Measurements from ENCODE around the gene EPHB3. TPM values are rescaled to one million over a fixed set of nuclear protein-coding genes. Genes with fewer than 3 reads are reported as not detected.

Gene EPHB3
- total and polyA plus RNA-seq, 2 donors (not counting 3 experiments of a cell fraction or from before 2014, with no cell fraction given): 0.01 TPM; not detected in 1

- intact Hi-C loops (cut with micrococcal nuclease): no loop called here
Measured at GRCh38 chr3:184576457-184577240, 15.1 kb downstream of the EPHB3 start.

More at GRCh38 chr3:184576457-184577240, 15.1 kb downstream of the EPHB3 start:
- TF ChIP-seq GATA2 (IDR thresholded peaks at IDR 0.05; ENCODE audit: insufficient read depth, insufficient read length, low read depth, low read length): no peak
- no peak for TF ChIP-seq MYC (IDR thresholded peaks at IDR 0.05; ENCODE audit: low read depth, low read length)
- no peak for TF ChIP-seq POLR2A (IDR thresholded peaks at IDR 0.05; ENCODE audit: low read depth, low read length)
- no peak for TF ChIP-seq JUN (IDR thresholded peaks at IDR 0.05; ENCODE audit: borderline replicate concordance, insufficient read depth, insufficient read length, low read depth)
- TF ChIP-seq POLR2AphosphoS5 (IDR thresholded peaks at IDR 0.05; ENCODE audit: insufficient read depth, low read depth, low read length): no peak
- no peak for TF ChIP-seq EZH2 (IDR thresholded peaks at IDR 0.05; ENCODE audit: borderline replicate concordance, low read depth, low read length, severe bottlenecking)
- no peak for TF ChIP-seq MAX (IDR thresholded peaks at IDR 0.05; ENCODE audit: insufficient read depth, insufficient read length)
- no peak for TF ChIP-seq FOS (IDR thresholded peaks at IDR 0.05; ENCODE audit: borderline replicate concordance, insufficient read depth, low read length)
- TF ChIP-seq CTCF (IDR thresholded peaks at IDR 0.05; ENCODE audit: extremely low read depth in 1 of 2, insufficient read depth in 1 of 2, low read depth in 1 of 2, low read length in 2 of 2): no peak
- ChIA-PET POLR2A (no interaction called here), CTCF (interaction anchor here (1.2 to 1.8 kb wide), 4 partner anchors 15 to 202 kb away, joined by 3 to 10 read pairs (median 4); partner anchors contain the start of gene EPHB3)
- Histone ChIP-seq H3K27me3 (ENCODE audit: control insufficient read depth in 2 of 2, insufficient read depth in 2 of 2, low read length in 2 of 2) (no peaks in the 10 kb centered on the region), H3K9ac (replicated peaks; ENCODE audit: extremely low read depth, insufficient read depth, low read length) (no peak overlapping the region), H3K4me2 (ENCODE audit: insufficient read depth, low read length) (no peak overlapping the region), H3K9me3 (replicated peaks; ENCODE audit: control insufficient read depth, insufficient read depth, low read length) (no peaks in the 10 kb centered on the region), H3K27ac (ENCODE audit: insufficient read depth, low read depth, low read length) (no peak overlapping the region), H4K20me1 (replicated peaks; ENCODE audit: control insufficient read depth, extremely low read depth, insufficient read depth, low read length) (no peaks in the 10 kb centered on the region), H3K9me1 (replicated peaks; ENCODE audit: control insufficient read depth, extremely low read depth, insufficient read depth, low read length) (no peaks in the 10 kb centered on the region), H3K79me2 (ENCODE audit: control insufficient read depth, insufficient read depth, low read length) (no peaks in the 10 kb centered on the region), H3K4me3 (replicated peaks in 1 of 3; ENCODE audit: insufficient read depth in 1 of 3, low read depth in 1 of 3, low read length in 3 of 3) (no peak overlapping the region), H2AFZ (ENCODE audit: low read depth, low read length) (no peak overlapping the region), H3K36me3 (ENCODE audit: control insufficient read depth in 2 of 2, extremely low read depth in 1 of 2, insufficient read depth in 2 of 2, low read length in 2 of 2) (no peaks in the 10 kb centered on the region), H3K4me1 (ENCODE audit: control insufficient read depth, extremely low read depth, insufficient read depth, low read length) (no peaks in the 10 kb centered on the region)
- BruUV-seq (replicated peaks): no TSS peak
- FAIRE-seq (no peak), DNase-seq (ENCODE audit: low read depth, low spot score) (no peak)
- dilution Hi-C loops (cut with MboI; ENCODE audit: extremely low pct_ligation_motif_present, low sequenced_read_pairs): no loop called here

Measured in endothelial cell of umbilical vein (primary cell).